Measurements from ENCODE around the gene PBX4. TPM values are rescaled to one million over a fixed set of nuclear protein-coding genes. Genes with fewer than 3 reads are reported as not detected.

The PBX4 gene
- total and polyA plus RNA-seq, 10 of the 15 experiments (the other 5 are each of a cell fraction or from before 2014, with no cell fraction given), result 0.18 to 17.3 (median 4.2) TPM

DNA sequence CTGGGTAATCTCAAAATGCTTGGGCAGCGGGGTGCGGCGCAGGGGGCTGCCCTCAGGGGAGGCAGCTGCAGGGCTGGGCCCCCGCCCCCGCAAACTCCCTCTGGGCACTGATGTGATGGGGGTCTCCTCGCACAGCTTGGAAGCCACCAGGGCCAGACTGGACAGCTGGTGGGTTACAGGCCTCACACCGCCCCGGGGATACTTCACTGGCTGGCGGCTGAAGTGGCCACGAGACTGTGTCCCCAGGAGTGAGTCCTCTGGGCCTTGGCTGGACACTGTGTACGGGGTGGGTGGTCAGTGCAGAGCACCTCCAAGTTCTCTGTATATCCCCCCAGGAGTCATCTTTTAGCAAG lies 11.6 kb upstream of the PBX4 start (continued):
- TF ChIP-seq, protein P1, sequence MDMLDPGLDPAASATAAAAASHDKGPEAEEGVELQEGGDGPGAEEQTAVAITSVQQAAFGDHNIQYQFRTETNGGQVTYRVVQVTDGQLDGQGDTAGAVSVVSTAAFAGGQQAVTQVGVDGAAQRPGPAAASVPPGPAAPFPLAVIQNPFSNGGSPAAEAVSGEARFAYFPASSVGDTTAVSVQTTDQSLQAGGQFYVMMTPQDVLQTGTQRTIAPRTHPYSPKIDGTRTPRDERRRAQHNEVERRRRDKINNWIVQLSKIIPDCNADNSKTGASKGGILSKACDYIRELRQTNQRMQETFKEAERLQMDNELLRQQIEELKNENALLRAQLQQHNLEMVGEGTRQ (IDR thresholded peaks at IDR 0.05; ENCODE audit: borderline replicate concordance, low read depth, low read length), result no peak
- TF ChIP-seq, protein P2, sequence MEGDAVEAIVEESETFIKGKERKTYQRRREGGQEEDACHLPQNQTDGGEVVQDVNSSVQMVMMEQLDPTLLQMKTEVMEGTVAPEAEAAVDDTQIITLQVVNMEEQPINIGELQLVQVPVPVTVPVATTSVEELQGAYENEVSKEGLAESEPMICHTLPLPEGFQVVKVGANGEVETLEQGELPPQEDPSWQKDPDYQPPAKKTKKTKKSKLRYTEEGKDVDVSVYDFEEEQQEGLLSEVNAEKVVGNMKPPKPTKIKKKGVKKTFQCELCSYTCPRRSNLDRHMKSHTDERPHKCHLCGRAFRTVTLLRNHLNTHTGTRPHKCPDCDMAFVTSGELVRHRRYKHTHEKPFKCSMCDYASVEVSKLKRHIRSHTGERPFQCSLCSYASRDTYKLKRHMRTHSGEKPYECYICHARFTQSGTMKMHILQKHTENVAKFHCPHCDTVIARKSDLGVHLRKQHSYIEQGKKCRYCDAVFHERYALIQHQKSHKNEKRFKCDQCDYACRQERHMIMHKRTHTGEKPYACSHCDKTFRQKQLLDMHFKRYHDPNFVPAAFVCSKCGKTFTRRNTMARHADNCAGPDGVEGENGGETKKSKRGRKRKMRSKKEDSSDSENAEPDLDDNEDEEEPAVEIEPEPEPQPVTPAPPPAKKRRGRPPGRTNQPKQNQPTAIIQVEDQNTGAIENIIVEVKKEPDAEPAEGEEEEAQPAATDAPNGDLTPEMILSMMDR (IDR thresholded peaks at IDR 0.05 in 2 of 3, conservative IDR thresholded peaks at IDR 0.05 in 1 of 3; ENCODE audit: control insufficient read depth in 2 of 3, extremely low read depth in 1 of 3, insufficient read depth in 1 of 3, low read depth in 3 of 3, low read length in 3 of 3), result no peak
- TF ChIP-seq BRCA1 (IDR thresholded peaks at IDR 0.05; ENCODE audit: low read depth, low read length) (no peak), CUX1 (IDR thresholded peaks at IDR 0.05; ENCODE audit: insufficient replicate concordance, low read depth, low read length) (no peak), CREB1 (IDR thresholded peaks at IDR 0.05; ENCODE audit: low read depth) (no peak), HCFC1 (IDR thresholded peaks at IDR 0.05; ENCODE audit: low read length) (no peak), SP1 (IDR thresholded peaks at IDR 0.05; ENCODE audit: low read depth, low read length) (no peak), ATF7 (IDR thresholded peaks at IDR 0.05; ENCODE audit: low read depth) (no peak)
